Stimulated activated CD4-positive, alpha-beta T cell treated with anti-CD3 and anti-CD28 coated beads, Interleukin-1b, Interleukin-23, amount 100 ng/mL, for 24 hours (primary cell): ENCODE measurements around the gene HERPUD1.
"Not testable (repeated sequence)": the region's sequence is repeated elsewhere in the genome, so short reads cannot be mapped to it uniquely, and the experiment has no call there.

Experiments used
- DNase-seq, 4 experiments: peaks; one replicate each; pipeline ENCODE4 v3.0.0-alpha.2; 2020; ENCODE audit warnings: low read depth in 4 of 4, low spot score in 1 of 4

HERPUD1 gene

GRCh38 chr16:56977823-56978430 is 46.0 kb downstream of the HERPUD1 start:
- DNase-seq = no peak

DNA sequence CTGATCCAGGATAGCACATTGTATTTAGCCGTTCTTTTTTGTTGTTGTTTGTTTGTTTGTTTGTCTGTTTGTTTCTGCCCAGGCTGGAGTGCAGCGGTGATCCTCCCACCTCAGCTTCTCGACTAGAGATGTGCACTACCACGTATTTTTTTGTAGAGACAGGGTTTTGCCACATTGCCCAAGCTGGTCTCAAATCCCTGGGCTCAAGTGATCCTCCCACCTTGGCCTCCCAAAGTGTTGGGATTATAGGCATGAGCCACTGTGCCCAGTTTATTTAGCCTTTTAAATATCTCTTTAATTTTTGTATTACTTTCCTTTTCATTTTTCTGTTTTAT is 48.2 kb downstream of the HERPUD1 start:
- DNase-seq = no peak

GRCh38 chr16:56980792-56981724 is 49.1 kb downstream of the HERPUD1 start:
- no peak for DNase-seq

DNA sequence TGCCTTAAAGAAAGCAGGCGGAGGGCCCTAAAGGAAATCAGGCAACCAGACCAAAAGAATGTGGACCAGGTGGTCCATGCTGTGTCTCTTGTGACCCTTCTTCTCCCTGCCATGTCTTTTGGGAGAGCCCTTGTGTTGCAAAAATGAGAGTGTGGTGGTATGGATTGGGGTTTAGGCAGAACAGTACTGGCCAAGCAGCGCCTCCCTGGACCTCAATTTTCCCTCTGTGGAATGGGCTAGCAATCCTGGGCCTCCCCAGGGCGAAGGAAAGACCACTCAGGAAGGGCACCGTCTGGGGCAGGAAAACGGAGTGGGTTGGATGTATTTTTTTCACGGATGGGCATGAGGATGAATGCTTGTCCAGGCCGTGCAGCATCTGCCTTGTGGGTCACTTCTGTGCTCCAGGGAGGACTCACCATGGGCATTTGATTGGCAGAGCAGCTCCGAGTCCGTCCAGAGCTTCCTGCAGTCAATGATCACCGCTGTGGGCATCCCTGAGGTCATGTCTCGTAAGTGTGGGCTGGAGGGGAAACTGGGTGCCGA is 49.9 kb downstream of the HERPUD1 start:
- DNase-seq = no peak

DNA sequence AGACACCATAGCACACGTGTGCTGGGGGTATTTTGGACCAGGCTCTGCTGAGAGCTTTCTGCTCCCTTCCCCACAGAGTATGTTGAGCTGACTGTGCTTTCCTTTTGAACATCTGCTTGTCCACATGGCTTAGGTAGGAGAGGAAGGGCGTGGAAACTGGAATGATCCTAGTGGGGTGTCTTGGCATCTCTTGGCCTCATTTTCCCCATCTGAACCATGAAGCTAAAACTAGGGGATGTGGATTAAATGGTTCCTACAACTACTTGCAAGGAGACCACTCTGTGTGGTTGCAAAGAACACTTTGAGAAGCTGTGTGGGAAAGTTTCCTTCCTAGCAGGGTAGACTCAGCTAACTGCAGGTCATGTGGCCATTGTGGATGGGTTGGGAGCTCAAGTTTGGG is 50.8 kb downstream of the HERPUD1 start:
- DNase-seq = no peak

DNA sequence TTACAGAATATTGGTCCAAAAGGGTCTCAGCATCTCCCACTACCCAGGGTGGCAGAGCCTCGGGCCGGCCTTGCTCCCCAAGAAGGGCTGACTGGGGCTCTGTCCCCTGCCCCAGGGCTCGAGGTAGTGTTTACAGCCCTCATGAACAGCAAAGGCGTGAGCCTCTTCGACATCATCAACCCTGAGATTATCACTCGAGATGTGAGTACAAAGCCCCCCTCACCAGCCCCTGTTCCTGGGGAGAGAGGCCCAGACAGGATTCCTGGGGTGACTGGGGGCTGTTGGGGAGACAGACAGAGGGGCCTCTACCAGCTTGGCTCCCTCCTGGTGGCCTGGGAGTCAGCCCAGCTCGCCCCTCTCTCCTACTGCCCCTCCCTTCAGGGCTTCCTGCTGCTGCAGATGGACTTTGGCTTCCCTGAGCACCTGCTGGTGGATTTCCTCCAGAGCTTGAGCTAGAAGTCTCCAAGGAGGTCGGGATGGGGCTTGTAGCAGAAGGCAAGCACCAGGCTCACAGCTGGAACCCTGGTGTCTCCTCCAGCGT is 51.3 kb downstream of the HERPUD1 start:
- no peak for DNase-seq

DNA sequence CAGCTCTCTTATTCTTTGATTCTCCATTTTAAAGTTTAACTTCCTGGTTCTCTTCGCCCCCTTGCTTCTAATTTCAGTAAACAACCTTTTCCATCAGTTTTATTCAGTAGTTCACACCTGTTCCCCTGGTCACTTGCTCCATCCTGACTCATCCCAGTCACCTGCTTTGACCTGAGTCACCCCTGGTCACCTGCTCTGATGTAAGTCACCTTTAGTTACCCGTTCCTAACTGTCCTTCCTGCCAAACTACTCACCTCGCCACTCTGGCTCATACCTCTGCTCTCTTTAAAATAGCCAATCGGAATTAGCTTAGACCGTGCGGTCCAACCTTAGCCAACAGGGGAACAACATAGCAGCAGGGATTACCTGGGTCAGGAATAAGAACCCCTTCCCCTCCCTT is 52.7 kb downstream of the HERPUD1 start:
- no peak for DNase-seq

- DNase-seq = no peak
These were observed 53.5 kb downstream of the HERPUD1 start for GRCh38 chr16:56985288-56985961.

GRCh38 chr16:56985962-56986360 is 54.0 kb downstream of the HERPUD1 start:
- no peak for DNase-seq

GRCh38 chr16:56986361-56986760 is 54.4 kb downstream of the HERPUD1 start:
- DNase-seq = no peak

- DNase-seq = not testable (repeated sequence)
These were observed 55.0 kb downstream of the HERPUD1 start for GRCh38 chr16:56986908-56987307.

DNA sequence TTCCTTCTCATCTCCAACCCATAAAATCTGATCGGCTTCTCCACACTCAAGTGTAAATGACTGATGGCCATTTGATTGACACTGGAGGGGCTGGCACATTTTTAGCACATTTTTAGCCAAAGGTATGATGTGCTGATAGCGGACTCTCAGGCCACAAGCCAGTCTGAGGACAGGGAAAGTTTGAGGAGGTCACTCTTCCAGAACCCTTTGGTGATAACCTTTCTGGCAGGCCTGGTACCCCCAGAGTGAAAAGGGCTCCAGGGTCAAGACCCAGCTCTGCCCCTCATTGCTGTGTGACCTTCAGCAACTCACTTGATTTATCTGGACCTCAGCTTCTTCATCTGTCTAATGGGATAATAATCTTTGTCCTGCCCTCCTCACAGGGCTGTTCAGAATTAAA is 55.8 kb downstream of the HERPUD1 start:
- DNase-seq = no peak

- DNase-seq = no peak
These were observed 56.4 kb downstream of the HERPUD1 start for GRCh38 chr16:56988161-56988947.

GRCh38 chr16:56988948-56989945 is 57.3 kb downstream of the HERPUD1 start, which contains the start of gene NLRC5:
TSS of gene NLRC5 (plus strand) at chr16:56989557. CDS start at chr16:57020713, 31,156 bp downstream.
- DNase-seq = peak; percentile 80 to 90 (median 88)

DNA sequence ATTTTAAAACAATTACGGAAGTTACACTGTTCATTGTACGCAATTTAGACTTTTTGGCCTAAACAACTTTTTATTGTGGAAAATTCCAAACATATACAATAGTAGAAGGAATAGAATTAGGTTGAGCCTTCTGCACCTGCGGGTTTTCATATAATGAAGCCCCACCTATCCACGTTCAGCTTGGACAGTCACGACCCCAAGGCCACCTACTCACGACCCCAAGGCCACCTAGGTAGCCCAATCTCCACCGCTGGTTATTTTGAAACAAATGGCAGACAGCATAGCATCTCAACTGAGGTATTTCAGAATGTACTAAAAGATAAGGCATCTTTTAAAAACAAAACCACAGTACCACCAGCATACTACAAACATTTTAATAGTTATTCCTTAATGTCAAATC is 58.0 kb downstream of the HERPUD1 start:
- no peak for DNase-seq

GRCh38 chr16:56990407-56991286 is 58.7 kb downstream of the HERPUD1 start:
- DNase-seq = no peak

GRCh38 chr16:56992431-56992830 is 60.5 kb downstream of the HERPUD1 start:
- not testable (repeated sequence) for DNase-seq

GRCh38 chr16:56993204-56993603 is 61.3 kb downstream of the HERPUD1 start:
- no peak for DNase-seq
